SK-N-SH treated with all-trans-retinoic acid at 6 μM for 48 hours (cell line): ENCODE measurements around the gene CDC42.

Source experiments
- ATAC-seq: fragments of 200-7000 bp; cut with Tn5 transposase; 3 replicates; pipeline ENCODE4 v1.9.1; 2020; ENCODE audit warnings: mild to moderate bottlenecking, moderate library complexity
- ARNTL ChIP-seq: fragments of 450-650 bp; formaldehyde crosslinking; IDR thresholded peaks from 2 replicates; pipeline ENCODE4 v1.5.0; 2020; ENCODE audit warnings: low read depth, mild to moderate bottlenecking, moderate library complexity, borderline replicate concordance
- BACH2 ChIP-seq: fragments of 250-450 bp; sonication (Bioruptor Pico); IDR thresholded peaks from 2 replicates; pipeline ENCODE4 v1.9.0; 2021; ENCODE audit warnings: mild to moderate bottlenecking, borderline replicate concordance
- CSDC2 ChIP-seq: fragments of 250-450 bp; sonication (Bioruptor Pico); IDR thresholded peaks from 2 replicates; pipeline ENCODE4 v1.5.0; 2020; ENCODE audit warnings: mild to moderate bottlenecking, moderate library complexity
- ESRRG ChIP-seq: fragments of 250-450 bp; sonication (Bioruptor Pico); IDR thresholded peaks from 2 replicates; pipeline ENCODE4 v1.6.1; 2021; ENCODE audit warnings: mild to moderate bottlenecking
- GLIS3 ChIP-seq: fragments of 250-450 bp; sonication (Bioruptor Pico); IDR thresholded peaks from 2 replicates; pipeline ENCODE4 v1.5.0; 2020; ENCODE audit warnings: mild to moderate bottlenecking, moderate library complexity
- ISL1 ChIP-seq: fragments of 250-450 bp; sonication (Bioruptor Pico); IDR thresholded peaks from 2 replicates; pipeline ENCODE4 v2.1.2; 2022; ENCODE audit warnings: mild to moderate bottlenecking, moderate library complexity
- OSR1 ChIP-seq: fragments of 250-450 bp; sonication (Bioruptor Pico); IDR thresholded peaks from 2 replicates; pipeline ENCODE4 v1.8.0; 2022; ENCODE audit warnings: moderate library complexity, mild to moderate bottlenecking, inconsistent platforms
- POU6F1 ChIP-seq: fragments of 250-450 bp; sonication (Bioruptor Pico); IDR thresholded peaks from 2 replicates; pipeline ENCODE4 v1.8.0; 2021; ENCODE audit warnings: low read depth, mild to moderate bottlenecking, moderate library complexity, borderline replicate concordance
- PPARA ChIP-seq: fragments of 250-450 bp; sonication (Bioruptor Pico); IDR thresholded peaks from 2 replicates; pipeline ENCODE4 v1.5.0; 2020; ENCODE audit warnings: mild to moderate bottlenecking, borderline replicate concordance
- RARB ChIP-seq: fragments of 250-450 bp; sonication (Bioruptor Pico); IDR thresholded peaks from 2 replicates; pipeline ENCODE4 v1.8.0; 2021; ENCODE audit warnings: mild to moderate bottlenecking, moderate library complexity
- SNAI2 ChIP-seq: fragments of 250-450 bp; sonication (Bioruptor Pico); IDR thresholded peaks from 2 replicates; pipeline ENCODE4 v1.5.0; 2020; ENCODE audit warnings: mild to moderate bottlenecking, moderate library complexity
- TCF4 ChIP-seq: fragments of 250-450 bp; sonication (Bioruptor Pico); IDR thresholded peaks from 2 replicates; pipeline ENCODE4 v1.8.0; 2021; ENCODE audit warnings: mild to moderate bottlenecking, moderate library complexity, borderline replicate concordance
- ZC3H10 ChIP-seq: fragments of 250-450 bp; sonication (Bioruptor Pico); IDR thresholded peaks from 2 replicates; pipeline ENCODE4 v1.5.1; 2021; ENCODE audit warnings: mild to moderate bottlenecking, moderate library complexity
- ZFP3 ChIP-seq: fragments of 250-450 bp; sonication (Bioruptor Pico); IDR thresholded peaks from 2 replicates; pipeline ENCODE4 v1.5.0; 2020; ENCODE audit warnings: mild to moderate bottlenecking, moderate library complexity
- ZFP30 ChIP-seq: fragments of 450-650 bp; formaldehyde crosslinking; IDR thresholded peaks from 2 replicates; pipeline ENCODE4 v1.5.0; 2022; ENCODE audit warnings: mild to moderate bottlenecking, moderate library complexity
- ZNF565 ChIP-seq: fragments of 450-650 bp; formaldehyde crosslinking; conservative IDR thresholded peaks from 2 replicates; pipeline ENCODE4 v1.5.0; 2020; ENCODE audit warnings: low read depth, mild to moderate bottlenecking, moderate library complexity
- ZNF70 ChIP-seq: fragments of 450-650 bp; formaldehyde crosslinking; IDR thresholded peaks from 2 replicates; pipeline ENCODE4 v1.5.0; 2020; ENCODE audit warnings: mild to moderate bottlenecking, moderate library complexity
- ZNF8 ChIP-seq: fragments of 450-650 bp; formaldehyde crosslinking; IDR thresholded peaks from 2 replicates; pipeline ENCODE4 v1.5.0; 2020; ENCODE audit warnings: mild to moderate bottlenecking, moderate library complexity
- TF ChIP-seq, protein P1 (sequence below): fragments of 250-450 bp; sonication (Bioruptor Pico); IDR thresholded peaks from 2 replicates; pipeline ENCODE4 v1.5.1; 2021; ENCODE audit warnings: mild to moderate bottlenecking, moderate library complexity
- TF ChIP-seq, protein P2 (sequence below): fragments of 250-450 bp; sonication (Bioruptor Pico); IDR thresholded peaks from 2 replicates; pipeline ENCODE4 v1.5.1; 2020; ENCODE audit warnings: low read depth, mild to moderate bottlenecking, moderate library complexity

Gene CDC42

DNA sequence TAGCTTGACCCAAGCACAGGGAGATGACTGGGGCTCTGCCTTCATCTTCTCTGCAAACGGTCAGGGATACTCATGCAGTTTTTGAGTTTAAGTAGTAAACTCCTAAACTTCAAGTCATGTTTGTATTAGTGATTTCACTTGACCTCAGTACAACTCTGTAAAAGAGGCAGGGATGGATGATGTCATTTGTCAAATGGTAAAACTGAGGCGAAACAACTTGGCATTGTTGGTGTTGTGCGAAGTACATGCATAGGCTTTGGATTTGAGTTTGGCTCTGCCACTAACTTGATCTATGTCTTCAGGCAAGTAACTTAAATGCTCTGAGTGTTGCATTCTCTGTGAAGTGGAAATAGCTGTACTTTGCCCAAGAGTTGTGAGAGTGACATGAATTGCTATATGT lies 47.7 kb downstream of the CDC42 start:
- TF ChIP-seq PPARA (CRISPR knock-in tag): no peak
- no peak for TF ChIP-seq CSDC2 (CRISPR knock-in tag)
- no peak for TF ChIP-seq BACH2
- TF ChIP-seq ARNTL (CRISPR knock-in tag): no peak
- TF ChIP-seq ZFP3 (CRISPR knock-in tag): no peak
- no peak for TF ChIP-seq ZNF70 (CRISPR knock-in tag)
- TF ChIP-seq SNAI2 (CRISPR knock-in tag): no peak
- no peak for TF ChIP-seq GLIS3 (CRISPR knock-in tag)
- no peak for TF ChIP-seq OSR1 (CRISPR knock-in tag)
- TF ChIP-seq, protein P1, sequence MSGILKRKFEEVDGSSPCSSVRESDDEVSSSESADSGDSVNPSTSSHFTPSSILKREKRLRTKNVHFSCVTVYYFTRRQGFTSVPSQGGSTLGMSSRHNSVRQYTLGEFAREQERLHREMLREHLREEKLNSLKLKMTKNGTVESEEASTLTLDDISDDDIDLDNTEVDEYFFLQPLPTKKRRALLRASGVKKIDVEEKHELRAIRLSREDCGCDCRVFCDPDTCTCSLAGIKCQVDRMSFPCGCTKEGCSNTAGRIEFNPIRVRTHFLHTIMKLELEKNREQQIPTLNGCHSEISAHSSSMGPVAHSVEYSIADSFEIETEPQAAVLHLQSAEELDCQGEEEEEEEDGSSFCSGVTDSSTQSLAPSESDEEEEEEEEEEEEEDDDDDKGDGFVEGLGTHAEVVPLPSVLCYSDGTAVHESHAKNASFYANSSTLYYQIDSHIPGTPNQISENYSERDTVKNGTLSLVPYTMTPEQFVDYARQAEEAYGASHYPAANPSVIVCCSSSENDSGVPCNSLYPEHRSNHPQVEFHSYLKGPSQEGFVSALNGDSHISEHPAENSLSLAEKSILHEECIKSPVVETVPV (CRISPR knock-in tag): no peak
- TF ChIP-seq, protein P2, sequence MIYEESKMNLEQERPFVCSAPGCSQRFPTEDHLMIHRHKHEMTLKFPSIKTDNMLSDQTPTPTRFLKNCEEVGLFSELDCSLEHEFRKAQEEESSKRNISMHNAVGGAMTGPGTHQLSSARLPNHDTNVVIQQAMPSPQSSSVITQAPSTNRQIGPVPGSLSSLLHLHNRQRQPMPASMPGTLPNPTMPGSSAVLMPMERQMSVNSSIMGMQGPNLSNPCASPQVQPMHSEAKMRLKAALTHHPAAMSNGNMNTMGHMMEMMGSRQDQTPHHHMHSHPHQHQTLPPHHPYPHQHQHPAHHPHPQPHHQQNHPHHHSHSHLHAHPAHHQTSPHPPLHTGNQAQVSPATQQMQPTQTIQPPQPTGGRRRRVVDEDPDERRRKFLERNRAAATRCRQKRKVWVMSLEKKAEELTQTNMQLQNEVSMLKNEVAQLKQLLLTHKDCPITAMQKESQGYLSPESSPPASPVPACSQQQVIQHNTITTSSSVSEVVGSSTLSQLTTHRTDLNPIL (CRISPR knock-in tag): no peak
- no peak for TF ChIP-seq ZFP30 (CRISPR knock-in tag)
- no peak for TF ChIP-seq ESRRG (CRISPR knock-in tag)
- no peak for TF ChIP-seq TCF4 (CRISPR knock-in tag)
- no peak for TF ChIP-seq ZC3H10
- no peak for ATAC-seq

- no peak for ATAC-seq
- TF ChIP-seq ZNF565 (CRISPR knock-in tag) (no peak), PPARA (CRISPR knock-in tag) (no peak), ISL1 (CRISPR knock-in tag) (no peak), POU6F1 (no peak)
Measured at GRCh38 chr1:22101199-22101598, 48.7 kb downstream of the CDC42 start.

GRCh38 chr1:22101995-22102394 lies 49.5 kb downstream of the CDC42 start:
- no peak for ATAC-seq

More at GRCh38 chr1:22101995-22102394, 49.5 kb downstream of the CDC42 start:
- TF ChIP-seq BACH2 (no peak), PPARA (CRISPR knock-in tag) (no peak), ZNF565 (CRISPR knock-in tag) (no peak), TCF4 (CRISPR knock-in tag) (no peak), ESRRG (CRISPR knock-in tag) (no peak), ZNF8 (no peak), ARNTL (CRISPR knock-in tag) (no peak), OSR1 (CRISPR knock-in tag) (no peak), RARB (CRISPR knock-in tag) (no peak), ZFP3 (CRISPR knock-in tag) (no peak), POU6F1 (no peak), GLIS3 (CRISPR knock-in tag) (no peak)
- TF ChIP-seq, protein P1 (CRISPR knock-in tag): no peak
- TF ChIP-seq, protein P2 (CRISPR knock-in tag): no peak
